Motor neuron (in vitro differentiated cells): Measurements from ENCODE around the gene SPG21. TPM values are rescaled to one million over a fixed set of nuclear protein-coding genes. Genes with fewer than 3 reads are reported as not detected.

Source experiments
- ATAC-seq, 8 experiments: fragments of 200-7000 bp; cut with Tn5 transposase; replicated peaks in 6 of 8; 2 replicates each; pipeline ENCODE4 v1.8.0; 2021; ENCODE audit warnings: mild to moderate bottlenecking in 8 of 8, moderate library complexity in 8 of 8
- H3K27ac ChIP-seq, 2 donors: fragments of 250-450 bp; sonication (Bioruptor Pico); 2 replicates each; pipeline ENCODE4 v1.9.0; 2021; ENCODE audit warnings: antibody characterized with exemption in 2 of 2, mild to moderate bottlenecking in 2 of 2, moderate library complexity in 1 of 2
- H3K4me1 ChIP-seq, 2 donors: fragments of 250-450 bp; sonication (Bioruptor Pico); replicated peaks in 1 of 2; 2 replicates each; pipeline ENCODE4 v1.6.1; 2021; ENCODE audit warnings: antibody characterized with exemption in 2 of 2, mild to moderate bottlenecking in 2 of 2, moderate library complexity in 1 of 2
- H3K4me3 ChIP-seq, 5 donors: fragments of 250-450 bp; sonication (Bioruptor Pico); 2 replicates each; pipeline ENCODE4 v1.9.0; 2021; ENCODE audit warnings: antibody characterized with exemption in 5 of 5, mild to moderate bottlenecking in 5 of 5, moderate library complexity in 4 of 5
- WGBS, 10 experiments: fragments of 450-650 bp; shearing (Covaris generic); methylation state at CpG; one replicate each; pipeline ENCODE4 v1.0.0; 2022; 5-methylcytosine and 5-hydroxymethylcytosine counted together
- in situ Hi-C, 9 experiments: fragments of 400-800 bp; cut with MboI; loops; one replicate each; pipeline ENCODE4 v1.15.0; 2021; ENCODE audit warnings: low sequenced_read_pairs in 9 of 9, low pct_unique_long_range_greater_than_20kb in 2 of 9; ENCODE audit not compliant: unreplicated experiment in 9 of 9
- total RNA-seq, 8 experiments: library from RNA; unstranded; fragments of 300-600 nt; gene quantifications; 2 replicates each; pipeline versions ENCODE4 v1.2.3 to v1.2.4, GENCODE V29; 2022

SPG21 gene
- total RNA-seq, 8 experiments from 2014 or later = 50.6 to 75.7 (median 64.4) TPM

- H3K27ac ChIP-seq = no peak overlapping the region
- WGBS, 10 experiments = 0 to 100% (median 81%) methylated on average over 1 to 6 of the region's 8 CpGs; no CpG with 5 or more reads in 7 of the 10 experiments
- in situ Hi-C loops = no loop called here
- H3K4me3 ChIP-seq = no peak overlapping the region
- H3K4me1 ChIP-seq = no peaks in the 10 kb centered on the region
- ATAC-seq = no peak
Observed at GRCh38 chr15:64926661-64927060, 63.1 kb downstream of the SPG21 start.

DNA sequence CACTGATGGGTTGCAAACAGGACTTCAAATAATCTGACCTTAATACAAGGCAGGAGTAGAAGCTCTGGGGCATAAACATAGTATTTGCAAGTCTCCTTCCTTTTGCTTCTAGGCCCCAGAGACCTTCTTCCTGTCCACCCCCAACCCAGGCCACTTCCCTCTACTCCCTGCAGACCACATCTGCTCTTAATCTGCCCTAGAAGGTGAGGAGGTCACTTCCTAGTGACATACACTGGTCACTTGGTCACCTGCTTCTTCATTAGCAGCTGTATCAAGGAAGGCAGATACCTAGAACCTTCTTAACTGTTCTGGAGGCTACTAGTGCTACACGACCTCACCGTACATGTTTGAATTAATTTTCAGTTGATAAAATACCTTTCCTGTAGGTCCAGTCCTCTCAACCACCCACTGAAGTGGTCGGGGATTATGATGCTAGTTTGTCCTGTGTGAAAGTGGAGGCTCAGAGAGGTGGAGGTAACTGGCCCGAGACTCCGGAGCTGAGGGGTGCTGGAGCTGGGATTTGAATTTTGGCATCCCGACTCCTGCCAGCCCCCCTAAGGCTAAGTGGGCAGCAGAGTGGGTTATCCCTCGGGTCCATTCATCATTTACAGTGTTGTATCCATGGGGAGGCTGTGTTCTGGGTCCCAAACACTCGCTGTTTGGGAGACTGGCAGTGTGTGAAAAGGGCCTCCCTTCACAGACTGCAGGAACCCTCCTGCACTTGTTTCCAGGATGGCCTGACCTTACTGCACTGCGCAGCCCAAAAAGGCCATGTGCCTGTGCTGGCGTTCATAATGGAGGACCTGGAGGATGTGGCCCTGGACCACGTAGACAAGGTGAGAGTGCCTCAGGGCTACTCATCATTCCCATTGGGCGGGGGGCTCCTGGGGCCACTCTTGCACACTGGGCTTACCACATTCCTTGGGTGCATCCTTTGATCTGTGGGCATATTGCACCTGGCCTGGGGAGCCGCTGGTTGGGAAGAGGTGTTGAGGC, 64.1 kb downstream of the SPG21 start:
- in situ Hi-C loops = no loop called here
- no peak for ATAC-seq
- Histone ChIP-seq H3K4me1 (no peaks in the 10 kb centered on the region), H3K4me3 (no peak overlapping the region), H3K27ac (no peak overlapping the region)
- 60 to 100% (median 87%) methylated on average over 1 to 6 of the region's 13 CpGs for WGBS, 10 experiments

- 0 to 100% (median 79%) methylated on average over 1 to 2 of the region's 2 CpGs; no CpG with 5 or more reads in 5 of the 10 experiments for WGBS, 10 experiments
- ATAC-seq = no peak
- no peak overlapping the region for H3K27ac ChIP-seq
- H3K4me3 ChIP-seq = no peak overlapping the region
- no peaks in the 10 kb centered on the region for H3K4me1 ChIP-seq
- in situ Hi-C loops = loop anchor here in 1 of 9 experiments (25.0 kb wide), 1 partner anchor 186 kb away; no protein-coding TSS in a partner anchor
Observed at GRCh38 chr15:64923546-64923945, 66.2 kb downstream of the SPG21 start.

- ATAC-seq = no peak
- 83 to 100% (median 89%) methylated on average over 1 to 3 of the region's 6 CpGs; no CpG with 5 or more reads in 5 of the 10 experiments for WGBS, 10 experiments
- no peak overlapping the region for H3K27ac ChIP-seq
- in situ Hi-C loops = loop anchor here in 1 of 9 experiments (25.0 kb wide), 1 partner anchor 184 kb away; no protein-coding TSS in a partner anchor
- no peak overlapping the region for H3K4me3 ChIP-seq
- H3K4me1 ChIP-seq = no peaks in the 10 kb centered on the region
Observed at GRCh38 chr15:64921711-64922110, 68.0 kb downstream of the SPG21 start.

DNA sequence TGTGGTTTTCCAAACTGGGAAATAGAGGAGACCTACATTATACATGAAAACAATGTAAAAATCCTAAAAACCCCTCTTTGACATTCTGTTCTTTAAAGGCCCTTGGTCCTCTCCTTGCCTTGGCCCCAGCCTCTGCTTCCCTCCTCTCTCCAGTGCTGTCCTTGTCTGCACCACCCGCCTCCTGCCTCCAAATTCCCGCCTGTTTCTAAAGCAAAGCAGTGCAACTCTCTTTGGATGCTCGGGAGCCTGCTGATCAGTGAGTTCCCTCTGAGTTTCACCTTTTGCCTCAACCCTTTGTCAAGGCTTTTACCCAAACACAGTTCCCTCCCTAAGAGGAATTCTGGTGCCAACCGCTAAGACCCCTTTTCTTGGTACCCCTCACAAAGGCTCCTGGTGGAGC, 70.0 kb downstream of the SPG21 start:
- H3K4me3 ChIP-seq = no peak overlapping the region
- no peak overlapping the region for H3K27ac ChIP-seq
- in situ Hi-C loops = loop anchor here in 1 of 9 experiments (25.0 kb wide), 1 partner anchor 182 kb away; no protein-coding TSS in a partner anchor
- 67 to 100% (median 85%) methylated on average over 1 to 3 of the region's 4 CpGs; no CpG with 5 or more reads in 4 of the 10 experiments for WGBS, 10 experiments
- ATAC-seq = no peak
- H3K4me1 ChIP-seq = peaks cover 0 to 6% of the 10 kb centered on the region in 2 donors

DNA sequence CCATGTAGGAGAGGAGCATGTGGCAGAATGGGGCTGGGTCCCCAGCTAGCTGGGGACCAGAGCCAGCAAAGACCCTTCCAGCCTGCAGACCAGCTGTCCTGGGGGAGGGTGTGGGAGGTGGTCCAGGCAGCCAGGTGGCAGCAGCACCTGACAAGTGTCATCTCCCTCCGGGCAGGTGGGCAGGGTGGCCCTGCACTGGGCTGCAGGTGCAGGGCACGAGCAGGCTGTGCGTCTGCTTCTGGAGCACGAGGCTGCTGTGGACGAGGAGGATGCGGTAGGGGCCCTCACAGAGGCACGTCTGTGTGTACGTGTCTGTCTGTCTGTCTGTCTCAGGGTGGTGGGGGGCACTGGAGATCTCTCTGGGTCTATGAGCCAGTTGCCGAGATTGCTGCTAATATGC, 72.5 kb downstream of the SPG21 start:
- Histone ChIP-seq H3K4me1 (peaks cover 0 to 12% of the 10 kb centered on the region in 2 donors), H3K4me3 (no peak overlapping the region), H3K27ac (no peak overlapping the region)
- in situ Hi-C loops = loop anchor here in 1 of 9 experiments (25.0 kb wide), 1 partner anchor 180 kb away; no protein-coding TSS in a partner anchor
- ATAC-seq = no peak
- 60% methylated on average over 1 of the region's 9 CpGs; no CpG with 5 or more reads in 9 of the 10 experiments for WGBS, 10 experiments

- no peak overlapping the region for H3K4me3 ChIP-seq
- 60 to 100% (median 100%) methylated on average over 1 of the region's 2 CpGs; no CpG with 5 or more reads in 5 of the 10 experiments for WGBS, 10 experiments
- no peak for ATAC-seq
- in situ Hi-C loops = loop anchor here in 1 of 9 experiments (25.0 kb wide), 1 partner anchor 179 kb away; no protein-coding TSS in a partner anchor
- H3K27ac ChIP-seq = no peak overlapping the region
- H3K4me1 ChIP-seq = peaks cover 0 to 12% of the 10 kb centered on the region in 2 donors
Observed at GRCh38 chr15:64916365-64916764, 73.3 kb downstream of the SPG21 start.

DNA sequence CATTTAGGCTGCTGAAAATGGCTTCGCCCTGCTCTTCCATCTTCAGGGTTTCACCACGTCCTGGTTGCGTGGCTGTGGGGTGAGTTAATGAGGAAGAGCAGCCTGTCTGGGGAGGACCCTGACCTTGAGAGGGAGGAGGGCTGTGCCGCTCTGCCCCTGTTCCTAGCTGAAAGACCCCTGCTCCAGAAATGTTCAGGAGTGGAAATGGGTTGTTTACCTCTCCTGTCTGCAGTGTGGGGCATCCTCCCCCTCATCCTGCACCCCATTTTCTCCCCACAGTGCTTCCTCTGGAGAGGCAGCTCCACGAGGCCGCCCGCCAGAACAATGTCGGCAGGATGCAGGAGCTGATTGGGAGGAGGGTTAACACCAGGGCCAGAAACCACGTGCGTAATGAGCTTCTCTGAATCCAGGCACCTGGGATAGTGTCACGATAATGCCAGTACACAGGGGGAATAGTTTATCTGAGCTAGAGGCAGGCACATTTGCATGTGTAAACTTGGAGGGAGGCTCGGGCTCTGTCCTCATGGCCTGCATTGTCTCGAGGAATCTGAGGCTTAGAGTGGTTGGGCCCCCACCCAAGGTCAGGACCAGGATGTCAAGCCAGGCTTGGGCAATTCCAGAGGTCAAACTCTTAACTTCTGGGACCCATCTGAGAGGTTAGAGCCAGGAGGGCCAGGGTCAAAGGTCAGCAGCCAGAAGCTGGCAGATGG, 74.0 kb downstream of the SPG21 start:
- Histone ChIP-seq H3K4me1 (peaks cover 0 to 12% of the 10 kb centered on the region in 2 donors), H3K4me3 (no peak overlapping the region), H3K27ac (no peak overlapping the region)
- 0 to 80% (median 50%) methylated on average over 1 to 11 of the region's 13 CpGs; no CpG with 5 or more reads in 2 of the 10 experiments for WGBS, 10 experiments
- no peak for ATAC-seq
- in situ Hi-C loops = loop anchor here in 1 of 9 experiments (25.0 kb wide), 1 partner anchor 178 kb away; no protein-coding TSS in a partner anchor

Other genes with a start within 250 kb of the SPG21 start
- 1 to 10 TPM in 2 of 8 experiments, under 1 TPM in 6; 0.27 to 2.3 (median 0.89) TPM for gene RBPMS2, start 214.3 kb downstream of the SPG21 start, total RNA-seq
- 10 to 100 TPM in 3 of 8 experiments, 1 to 10 TPM in 2, under 1 TPM in 3; 0.36 to 17.7 (median 4.5) TPM for gene PIF1, start 164.3 kb downstream of the SPG21 start, total RNA-seq
- 10 to 100 TPM in 3 of 8 experiments, 1 to 10 TPM in 5; 2.3 to 57.2 (median 6.5) TPM for gene PLEKHO2, start 148.0 kb downstream of the SPG21 start, total RNA-seq
- gene ANKDD1A, start 78.0 kb downstream of the SPG21 start, total RNA-seq = 1 to 10 TPM; 1.0 to 7.7 (median 3.4) TPM
- 10 to 100 TPM in 4 of 8 experiments, 1 to 10 TPM in 4; 7.9 to 23.5 (median 10.4) TPM for gene MTFMT, start 39.7 kb upstream of the SPG21 start, total RNA-seq
- 1 to 10 TPM in 3 of 8 experiments, under 1 TPM in 2, not detected in 3; 0.27 to 3.1 (median 1.3) TPM for gene SLC51B, start 55.5 kb upstream of the SPG21 start, total RNA-seq
- gene RASL12, start 78.1 kb upstream of the SPG21 start, total RNA-seq = under 1 TPM in 5 of 8 experiments, not detected in 3; 0.05 to 0.73 (median 0.15) TPM
- under 1 TPM in 5 of 8 experiments, not detected in 3; 0.10 to 0.28 (median 0.18) TPM for gene KBTBD13, start 86.8 kb upstream of the SPG21 start, total RNA-seq
- gene UBAP1L, start 125.3 kb upstream of the SPG21 start, total RNA-seq = 1 to 10 TPM; 1.5 to 5.6 (median 3.9) TPM
- gene PDCD7, start 143.9 kb upstream of the SPG21 start, total RNA-seq = 10 to 100 TPM; 13.4 to 20.9 (median 17.5) TPM
- 10 to 100 TPM; 25.5 to 76.3 (median 31.0) TPM for gene CLPX, start 195.4 kb upstream of the SPG21 start, total RNA-seq
- 10 to 100 TPM in 1 of 8 experiments, 1 to 10 TPM in 1, under 1 TPM in 6; 0.16 to 15.0 (median 0.39) TPM for gene CILP, start 221.6 kb upstream of the SPG21 start, total RNA-seq